NB4 (cell line): ENCODE results near the gene CCNY.

ENCODE experiments used
- DNase-seq: peaks from one replicate; pipeline ENCODE4 v3.0.0; 2010; ENCODE audit warnings: low read depth
- H3K4me3 ChIP-seq: one replicate; pipeline ENCODE4 v1.5.1; 2011; ENCODE audit warnings: mild to moderate bottlenecking, low read depth, low read length, moderate library complexity
- MYC ChIP-seq: IDR thresholded peaks from 2 replicates; pipeline ENCODE4 v1.6.1; 2011; ENCODE audit warnings: low read depth, low read length
- POLR2A ChIP-seq: IDR thresholded peaks from 2 replicates; pipeline ENCODE4 v1.6.1; 2011; ENCODE audit warnings: mild to moderate bottlenecking; ENCODE audit not compliant: insufficient read length; ENCODE audit errors: extremely low read depth
- TF ChIP-seq, protein P1 (sequence below): IDR thresholded peaks from 2 replicates; pipeline ENCODE4 v1.6.1; 2011; ENCODE audit warnings: low read depth, low read length
- TF ChIP-seq, protein P2 (sequence below): IDR thresholded peaks from one replicate; pipeline ENCODE4 v1.5.1; 2012; ENCODE audit warnings: low read depth, low read length

Gene CCNY

DNA sequence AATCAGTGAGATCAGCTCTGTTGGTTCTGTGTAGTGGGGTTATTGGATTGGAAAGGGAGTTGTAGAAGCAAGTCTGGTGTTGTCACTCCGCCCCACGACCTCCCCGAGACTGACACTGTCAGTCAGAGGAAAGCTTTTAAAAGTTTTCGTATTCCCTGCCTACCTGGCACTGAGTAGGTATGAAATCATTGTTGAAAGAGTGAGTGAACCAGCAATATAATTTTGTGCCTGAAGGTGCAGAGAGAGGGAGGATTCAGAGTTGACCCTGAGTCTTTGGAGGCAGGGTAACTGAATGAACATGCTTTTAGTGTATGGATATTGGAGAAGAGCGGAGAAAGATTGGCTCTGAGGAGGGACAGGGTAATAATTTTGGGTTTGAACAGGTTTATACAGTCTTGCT lies 27.3 kb downstream of the CCNY start:
- TF ChIP-seq, protein P1, sequence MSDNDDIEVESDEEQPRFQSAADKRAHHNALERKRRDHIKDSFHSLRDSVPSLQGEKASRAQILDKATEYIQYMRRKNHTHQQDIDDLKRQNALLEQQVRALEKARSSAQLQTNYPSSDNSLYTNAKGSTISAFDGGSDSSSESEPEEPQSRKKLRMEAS, result no peak
- TF ChIP-seq, protein P2, sequence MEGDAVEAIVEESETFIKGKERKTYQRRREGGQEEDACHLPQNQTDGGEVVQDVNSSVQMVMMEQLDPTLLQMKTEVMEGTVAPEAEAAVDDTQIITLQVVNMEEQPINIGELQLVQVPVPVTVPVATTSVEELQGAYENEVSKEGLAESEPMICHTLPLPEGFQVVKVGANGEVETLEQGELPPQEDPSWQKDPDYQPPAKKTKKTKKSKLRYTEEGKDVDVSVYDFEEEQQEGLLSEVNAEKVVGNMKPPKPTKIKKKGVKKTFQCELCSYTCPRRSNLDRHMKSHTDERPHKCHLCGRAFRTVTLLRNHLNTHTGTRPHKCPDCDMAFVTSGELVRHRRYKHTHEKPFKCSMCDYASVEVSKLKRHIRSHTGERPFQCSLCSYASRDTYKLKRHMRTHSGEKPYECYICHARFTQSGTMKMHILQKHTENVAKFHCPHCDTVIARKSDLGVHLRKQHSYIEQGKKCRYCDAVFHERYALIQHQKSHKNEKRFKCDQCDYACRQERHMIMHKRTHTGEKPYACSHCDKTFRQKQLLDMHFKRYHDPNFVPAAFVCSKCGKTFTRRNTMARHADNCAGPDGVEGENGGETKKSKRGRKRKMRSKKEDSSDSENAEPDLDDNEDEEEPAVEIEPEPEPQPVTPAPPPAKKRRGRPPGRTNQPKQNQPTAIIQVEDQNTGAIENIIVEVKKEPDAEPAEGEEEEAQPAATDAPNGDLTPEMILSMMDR, result no peak
- TF ChIP-seq POLR2A, result no peak
- no peak for TF ChIP-seq MYC
- no peak overlapping the region for H3K4me3 ChIP-seq
- DNase-seq, result no peak

DNA sequence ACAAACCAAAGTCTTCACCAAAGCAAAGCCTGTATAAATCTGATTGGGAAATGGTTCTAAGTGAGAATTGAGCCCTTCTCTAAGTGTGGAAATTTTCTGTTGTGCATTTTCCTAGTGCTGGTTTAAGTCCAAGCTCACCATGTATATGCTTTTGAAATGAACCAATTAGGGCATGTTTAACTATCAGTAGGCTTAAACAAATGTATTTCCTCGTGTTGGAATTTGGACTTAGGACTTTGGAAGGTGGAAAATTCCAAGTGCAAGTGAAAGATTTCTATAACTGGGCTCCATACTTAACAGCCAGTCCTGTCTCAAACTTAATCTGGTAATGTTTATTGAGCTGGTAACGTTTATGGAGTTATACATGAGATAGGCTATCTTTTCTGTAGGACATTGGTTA lies 28.5 kb downstream of the CCNY start:
- no peak overlapping the region for H3K4me3 ChIP-seq
- TF ChIP-seq, protein P2, result no peak
- TF ChIP-seq MYC (no peak), POLR2A (no peak)
- TF ChIP-seq, protein P1, result no peak
- no peak for DNase-seq

DNA sequence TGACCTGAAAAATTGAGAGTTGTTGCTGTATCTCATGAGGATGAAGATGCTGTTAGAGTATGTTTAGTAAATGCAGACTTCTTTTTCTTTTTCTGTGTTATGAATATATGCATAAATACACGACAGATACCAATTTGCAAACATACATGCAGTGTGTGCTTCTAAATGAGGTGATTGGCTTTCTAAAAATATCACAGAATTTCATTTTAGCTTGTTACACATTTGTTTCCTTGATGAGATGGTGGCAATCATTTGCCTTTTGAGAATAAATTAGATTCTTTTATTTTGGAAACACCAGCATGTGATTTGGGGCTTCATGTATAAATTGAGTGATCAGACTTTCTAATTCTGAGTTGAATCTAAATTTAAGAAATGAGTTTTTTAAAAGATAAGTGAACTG lies 29.7 kb downstream of the CCNY start:
- TF ChIP-seq MYC (no peak), POLR2A (no peak)
- TF ChIP-seq, protein P1, result no peak
- TF ChIP-seq, protein P2, result no peak

DNA sequence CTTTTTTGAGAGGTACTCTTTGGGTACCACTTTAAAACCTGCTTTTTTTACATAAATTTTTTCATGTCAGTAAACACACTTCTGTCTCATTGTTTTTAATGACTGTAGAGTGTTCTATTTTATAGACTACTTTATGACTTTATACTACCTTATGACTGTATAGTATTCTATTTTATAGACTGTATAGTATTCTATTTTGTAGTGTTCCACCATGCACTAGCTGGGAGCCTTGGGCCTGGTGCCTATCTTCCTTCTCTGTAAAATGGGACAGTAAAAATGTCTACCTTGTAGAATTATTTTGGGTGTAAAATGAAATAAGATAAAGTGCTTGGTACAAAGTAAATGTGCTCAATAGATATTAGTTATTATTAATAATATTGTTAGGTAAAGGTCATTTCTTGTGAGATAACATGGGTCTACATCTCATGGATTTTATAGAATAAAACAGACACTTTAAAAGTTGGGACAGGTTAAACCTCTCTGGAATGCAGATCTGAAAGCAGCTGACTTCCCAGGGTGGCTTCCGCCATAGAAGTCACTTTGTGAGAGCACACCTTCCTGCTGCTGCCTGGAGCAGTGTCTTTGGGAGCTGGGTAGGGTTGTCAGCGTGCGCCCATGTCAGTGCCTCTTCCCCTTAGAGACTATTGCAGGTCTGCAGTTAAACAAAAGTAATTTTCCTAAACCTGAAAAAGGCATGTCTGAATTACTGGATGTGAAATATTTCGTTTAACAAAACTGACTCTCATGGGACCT lies 31.0 kb downstream of the CCNY start:
- H3K4me3 ChIP-seq, result no peak overlapping the region
- DNase-seq, result no peak
- TF ChIP-seq, protein P2, result no peak

More for the DNA sequence above, 29.7 kb downstream of the CCNY start:
- no peak overlapping the region for H3K4me3 ChIP-seq
- DNase-seq, result no peak

DNA sequence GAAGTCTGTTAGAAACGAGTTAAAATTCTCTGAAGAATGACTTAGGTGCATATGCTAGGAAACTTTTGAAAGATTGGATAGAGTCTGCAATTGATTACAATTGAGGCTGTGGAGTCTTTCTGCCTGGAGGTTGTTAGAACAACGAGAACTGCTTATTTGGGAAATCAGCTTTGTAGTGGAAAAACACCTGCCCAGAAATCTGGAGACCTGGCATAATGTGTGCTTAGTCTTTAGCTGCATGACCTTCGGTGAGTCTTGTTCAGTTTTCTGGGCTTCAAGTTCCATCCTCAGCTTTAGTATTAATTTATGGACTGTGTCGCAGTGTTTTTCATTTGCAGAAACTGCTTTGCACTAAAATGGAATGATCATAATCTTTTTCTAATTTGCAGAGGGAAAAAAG lies 31.7 kb downstream of the CCNY start:
- TF ChIP-seq, protein P2, result no peak
- TF ChIP-seq, protein P1, result no peak
- TF ChIP-seq MYC, result no peak
- no peak for TF ChIP-seq POLR2A
- DNase-seq, result no peak
- H3K4me3 ChIP-seq, result no peak overlapping the region

DNA sequence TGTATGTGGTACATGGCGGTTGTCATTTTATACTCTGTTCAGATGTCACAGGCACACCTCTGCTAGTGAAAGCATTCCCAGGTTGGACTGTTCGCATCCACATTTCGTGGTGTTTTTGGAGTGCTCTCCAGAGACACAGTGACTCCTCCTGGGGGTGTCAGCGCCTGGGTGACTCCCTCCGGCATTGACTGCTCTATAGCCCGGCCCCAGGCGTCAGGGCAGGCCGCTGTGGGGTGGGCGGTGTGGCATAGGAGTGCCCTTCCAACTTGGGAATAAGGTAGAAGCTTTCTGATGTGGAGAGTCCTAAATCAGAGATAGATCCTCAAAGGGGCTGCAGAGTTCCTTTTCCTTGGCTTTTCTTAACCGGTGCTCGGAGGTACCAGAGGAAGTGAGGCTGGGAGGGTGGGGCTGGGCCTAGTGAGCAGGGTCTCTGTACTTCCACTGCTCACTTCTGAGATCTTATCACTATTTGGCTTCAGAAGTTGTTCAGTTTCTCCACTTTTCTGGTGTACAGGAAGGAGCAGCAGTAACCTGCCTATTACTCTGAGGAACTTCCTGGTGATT lies 32.3 kb downstream of the CCNY start:
- DNase-seq, result no peak
- TF ChIP-seq MYC (no peak), POLR2A (no peak)
- TF ChIP-seq, protein P1, result no peak
- TF ChIP-seq, protein P2, result no peak
- H3K4me3 ChIP-seq, result no peak overlapping the region
